ENCODE data around the gene NKAP. TPM values are rescaled to one million over a fixed set of nuclear protein-coding genes. Genes with fewer than 3 reads are reported as not detected.

Gene NKAP
- total and polyA plus RNA-seq, 2 of the 8 experiments (the other 6 are each of a cell fraction or from before 2014, with no cell fraction given): 2.8 to 7.1 TPM

DNA sequence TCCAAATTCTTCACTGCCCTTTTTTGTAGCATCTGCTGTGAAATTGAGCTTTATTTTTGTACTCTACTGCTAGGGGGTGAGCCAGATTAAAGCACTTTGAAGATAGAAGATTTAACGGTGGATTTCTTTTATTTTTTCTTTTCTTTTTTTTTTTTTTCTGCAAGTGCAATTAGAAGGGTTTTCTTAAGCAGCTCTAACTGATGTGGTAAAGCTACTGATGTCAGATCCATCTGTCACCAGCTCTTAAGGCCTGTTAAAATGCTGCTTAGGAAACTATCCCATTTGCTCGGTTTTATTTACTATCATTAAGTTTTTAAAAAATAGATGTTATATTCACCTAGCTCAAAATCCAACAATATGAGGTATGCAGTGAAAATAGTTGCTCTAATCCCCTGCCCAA is 64.8 kb downstream of the NKAP start:
- no peak overlapping the region for H3K56ac ChIP-seq (replicated peaks; ENCODE audit: insufficient read length, low read depth, low read length)
- H2AFZ ChIP-seq (ENCODE audit: low read length): no peak overlapping the region
- DNase-seq (ENCODE audit: low read depth in 1 of 2, low spot score in 2 of 2): no peak
- H3K27me3 ChIP-seq (replicated peaks in 1 of 4; ENCODE audit: control insufficient read depth in 3 of 4, extremely low read depth in 1 of 4, insufficient read depth in 3 of 4, low read length in 3 of 4): no peaks in the 10 kb centered on the region
- H2BK20ac ChIP-seq (ENCODE audit: low read length): no peak overlapping the region
- no peak overlapping the region for H3K9ac ChIP-seq (replicated peaks in 1 of 4; ENCODE audit: extremely low read depth in 1 of 4, low read depth in 3 of 4, low read length in 3 of 4)
- H2BK5ac ChIP-seq (ENCODE audit: low read depth, low read length): no peak overlapping the region
- H3K9me3 ChIP-seq (ENCODE audit: insufficient read depth in 2 of 2, low read depth in 1 of 2, low read length in 1 of 2): no peaks in the 10 kb centered on the region
- no peak overlapping the region for H4K5ac ChIP-seq (ENCODE audit: insufficient read length, low read depth, low read length)
- CTCF ChIA-PET (ENCODE audit: partially characterized antibody): interaction anchor here (0.7 to 1.2 kb wide), 3 partner anchors 9 to 490 kb away, joined by 3 to 4 read pairs (median 3); no protein-coding TSS in a partner anchor
- no peak overlapping the region for H2BK12ac ChIP-seq (ENCODE audit: low read depth, low read length)
- WGBS, 2 experiments (ENCODE audit: extremely low coverage in 1 of 2, insufficient coverage in 1 of 2, insufficient read length in 1 of 2, insufficient replicate concordance in 2 of 2, low coverage in 1 of 2, low lambda C conversion rate in 2 of 2, missing lambda C conversion rate in 1 of 2): 100% methylated on average over 2 of the region's 2 CpGs; no CpG with 5 or more reads in 1 of the 2 experiments
- H2BK15ac ChIP-seq (ENCODE audit: low read length): no peak overlapping the region
- no peaks in the 10 kb centered on the region for H3K79me2 ChIP-seq (ENCODE audit: control insufficient read depth in 1 of 2, insufficient read depth in 2 of 2, low read length in 2 of 2)
- no peak overlapping the region for H2AK5ac ChIP-seq (ENCODE audit: low read depth, low read length)
- H3K4me3 ChIP-seq (ENCODE audit: extremely low read depth in 1 of 4, insufficient read depth in 2 of 4, low read depth in 3 of 4, low read length in 4 of 4): no peak overlapping the region
- no peak overlapping the region for H3K23ac ChIP-seq (ENCODE audit: insufficient read length)
- peaks cover 0 to 7% (median 1%) of the 10 kb centered on the region in 4 experiments; a peak in 2 of 8 replicates for H3K36me3 ChIP-seq (ENCODE audit: control insufficient read depth in 2 of 4, insufficient read depth in 4 of 4, low read length in 3 of 4)
- POLR2A ChIA-PET (ENCODE audit: partially characterized antibody): no interaction called here
- H2BK120ac ChIP-seq (replicated peaks; ENCODE audit: low read depth, low read length): no peak overlapping the region
- no peak overlapping the region for H3K18ac ChIP-seq (ENCODE audit: extremely low read depth, low read length)
- no peaks in the 10 kb centered on the region for H3K79me1 ChIP-seq (ENCODE audit: low read depth, low read length)
- H4K91ac ChIP-seq (replicated peaks; ENCODE audit: insufficient read length, low read length): no peak overlapping the region
- H3K4me1 ChIP-seq (replicated peaks in 1 of 4; ENCODE audit: control insufficient read depth in 3 of 4, insufficient read depth in 4 of 4, low read length in 3 of 4): no peaks in the 10 kb centered on the region
- H3K4ac ChIP-seq (replicated peaks; ENCODE audit: insufficient read length, low read depth, low read length): no peak overlapping the region
- H3K27ac ChIP-seq (ENCODE audit: low read depth, low read length): no peak overlapping the region
- H4K20me1 ChIP-seq (replicated peaks in 1 of 2; ENCODE audit: control insufficient read depth in 1 of 2, insufficient read depth in 2 of 2, low read length in 2 of 2): no peaks in the 10 kb centered on the region
- FAIRE-seq: no peak
- no peaks in the 10 kb centered on the region for H3K23me2 ChIP-seq (ENCODE audit: low read depth, low read length)
- no peak overlapping the region for H4K8ac ChIP-seq (ENCODE audit: extremely low read depth, insufficient read depth, low read length)
- H3K14ac ChIP-seq (ENCODE audit: insufficient read length): no peak overlapping the region
- no peak overlapping the region for H3K4me2 ChIP-seq (ENCODE audit: insufficient read depth in 1 of 2, low read depth in 2 of 2, low read length in 2 of 2)
- TF ChIP-seq, protein P1, sequence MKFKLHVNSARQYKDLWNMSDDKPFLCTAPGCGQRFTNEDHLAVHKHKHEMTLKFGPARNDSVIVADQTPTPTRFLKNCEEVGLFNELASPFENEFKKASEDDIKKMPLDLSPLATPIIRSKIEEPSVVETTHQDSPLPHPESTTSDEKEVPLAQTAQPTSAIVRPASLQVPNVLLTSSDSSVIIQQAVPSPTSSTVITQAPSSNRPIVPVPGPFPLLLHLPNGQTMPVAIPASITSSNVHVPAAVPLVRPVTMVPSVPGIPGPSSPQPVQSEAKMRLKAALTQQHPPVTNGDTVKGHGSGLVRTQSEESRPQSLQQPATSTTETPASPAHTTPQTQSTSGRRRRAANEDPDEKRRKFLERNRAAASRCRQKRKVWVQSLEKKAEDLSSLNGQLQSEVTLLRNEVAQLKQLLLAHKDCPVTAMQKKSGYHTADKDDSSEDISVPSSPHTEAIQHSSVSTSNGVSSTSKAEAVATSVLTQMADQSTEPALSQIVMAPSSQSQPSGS (IDR thresholded peaks at IDR 0.05; ENCODE audit: low read length): no peak
- TF ChIP-seq BACH1 (IDR thresholded peaks at IDR 0.05; ENCODE audit: low read length): no peak
- no peak for TF ChIP-seq POLR2AphosphoS5 (IDR thresholded peaks at IDR 0.05; ENCODE audit: low read depth, low read length)
- TF ChIP-seq JUND (IDR thresholded peaks at IDR 0.05; ENCODE audit: low read length): no peak

Data from H1 (cell line).